Left ventricle myocardium inferior (tissue), 1 donor: ENCODE results near the gene SAV1. TPM values are rescaled to one million over a fixed set of nuclear protein-coding genes. Genes with fewer than 3 reads are reported as not detected.

ENCODE experiments used
- DNase-seq: peaks from one replicate; pipeline ENCODE4 v3.0.0-alpha.2; 2020
- H3K27ac ChIP-seq: fragments of 200-600 bp; replicated peaks from 2 replicates; pipeline ENCODE4 v1.8.0; 2021
- H3K27me3 ChIP-seq: fragments of 200-600 bp; 2 replicates; pipeline ENCODE4 v1.8.0; 2021; ENCODE audit warnings: low read depth
- H3K36me3 ChIP-seq: fragments of 200-600 bp; 2 replicates; pipeline ENCODE4 v1.8.0; 2021
- H3K4me1 ChIP-seq: fragments of 200-600 bp; 2 replicates; pipeline ENCODE4 v1.8.0; 2021
- H3K4me3 ChIP-seq: fragments of 200-600 bp; 2 replicates; pipeline ENCODE4 v1.8.0; 2021; ENCODE audit warnings: mild to moderate bottlenecking, moderate library complexity
- H3K9me3 ChIP-seq: fragments of 200-600 bp; replicated peaks from 2 replicates; pipeline ENCODE4 v1.8.0; 2021
- intact Hi-C: fragments of 100-400 bp; cut with micrococcal nuclease; formaldehyde crosslinking; loops from one replicate; pipeline ENCODE4 v1.11.0; 2022
- total RNA-seq: library from RNA; stranded (reverse); fragmentation: NEBNext Ultra II Directional; extraction: Animal tissue kit (Norgen Biotek cat#: 25700); gene quantifications from one replicate; pipeline ENCODE4 v1.2.1, GENCODE V29; 2021
- TF ChIP-seq, protein P1 (sequence below): fragments of 200-600 bp; IDR thresholded peaks from 2 replicates; pipeline ENCODE4 v1.8.0; 2021; ENCODE audit warnings: antibody characterized with exemption, mild to moderate bottlenecking, borderline replicate concordance
- donor health status: DM: no; HTN: yes; CAD: no; lungs with severe emphysema.

Gene SAV1
- total RNA-seq, 1 donor from 2014 or later, result 29.5 TPM

DNA sequence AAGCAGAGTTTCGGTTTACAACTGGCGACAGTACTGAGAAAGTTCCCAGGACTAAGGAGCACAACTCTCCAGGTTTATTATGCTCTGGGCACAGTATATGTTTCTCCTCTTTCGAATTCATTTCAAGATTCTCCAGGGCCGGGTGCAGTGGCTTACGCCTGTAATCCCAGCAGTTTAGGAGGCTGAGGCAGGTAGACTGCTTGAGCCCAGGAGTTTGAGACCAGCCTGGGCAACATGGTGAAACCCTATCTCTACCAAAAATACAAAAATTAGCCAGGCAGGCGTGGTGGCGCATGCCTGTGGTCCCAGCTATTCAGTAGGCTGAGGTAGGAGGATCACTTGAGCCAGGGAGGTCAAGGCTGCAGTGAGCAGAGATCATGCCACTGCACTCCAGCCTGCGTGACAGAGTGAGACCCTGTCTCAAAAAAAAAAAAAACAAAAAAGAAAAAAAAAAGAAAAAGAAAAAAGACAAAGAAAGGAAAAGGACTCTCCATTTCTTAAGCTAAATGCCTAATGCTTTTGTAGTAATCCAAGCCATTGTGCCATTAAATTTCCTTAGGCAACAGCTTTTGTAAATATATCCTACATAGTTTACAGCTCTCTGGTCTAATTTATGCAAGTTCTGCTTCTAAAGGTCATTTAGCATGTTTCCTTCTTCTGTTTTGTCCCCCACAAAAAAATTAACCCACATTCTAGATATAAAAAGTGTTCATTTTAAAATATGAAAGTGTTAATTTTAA, 73.4 kb downstream of the SAV1 start:
- Histone ChIP-seq H3K36me3 (no peaks in the 10 kb centered on the region), H3K4me3 (no peak overlapping the region), H3K27ac (no peak overlapping the region), H3K27me3 (no peaks in the 10 kb centered on the region), H3K9me3 (no peaks in the 10 kb centered on the region), H3K4me1 (no peaks in the 10 kb centered on the region)
- no peak for DNase-seq
- intact Hi-C loops, result no loop called here
- TF ChIP-seq, protein P1, sequence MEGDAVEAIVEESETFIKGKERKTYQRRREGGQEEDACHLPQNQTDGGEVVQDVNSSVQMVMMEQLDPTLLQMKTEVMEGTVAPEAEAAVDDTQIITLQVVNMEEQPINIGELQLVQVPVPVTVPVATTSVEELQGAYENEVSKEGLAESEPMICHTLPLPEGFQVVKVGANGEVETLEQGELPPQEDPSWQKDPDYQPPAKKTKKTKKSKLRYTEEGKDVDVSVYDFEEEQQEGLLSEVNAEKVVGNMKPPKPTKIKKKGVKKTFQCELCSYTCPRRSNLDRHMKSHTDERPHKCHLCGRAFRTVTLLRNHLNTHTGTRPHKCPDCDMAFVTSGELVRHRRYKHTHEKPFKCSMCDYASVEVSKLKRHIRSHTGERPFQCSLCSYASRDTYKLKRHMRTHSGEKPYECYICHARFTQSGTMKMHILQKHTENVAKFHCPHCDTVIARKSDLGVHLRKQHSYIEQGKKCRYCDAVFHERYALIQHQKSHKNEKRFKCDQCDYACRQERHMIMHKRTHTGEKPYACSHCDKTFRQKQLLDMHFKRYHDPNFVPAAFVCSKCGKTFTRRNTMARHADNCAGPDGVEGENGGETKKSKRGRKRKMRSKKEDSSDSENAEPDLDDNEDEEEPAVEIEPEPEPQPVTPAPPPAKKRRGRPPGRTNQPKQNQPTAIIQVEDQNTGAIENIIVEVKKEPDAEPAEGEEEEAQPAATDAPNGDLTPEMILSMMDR, result no peak

DNA sequence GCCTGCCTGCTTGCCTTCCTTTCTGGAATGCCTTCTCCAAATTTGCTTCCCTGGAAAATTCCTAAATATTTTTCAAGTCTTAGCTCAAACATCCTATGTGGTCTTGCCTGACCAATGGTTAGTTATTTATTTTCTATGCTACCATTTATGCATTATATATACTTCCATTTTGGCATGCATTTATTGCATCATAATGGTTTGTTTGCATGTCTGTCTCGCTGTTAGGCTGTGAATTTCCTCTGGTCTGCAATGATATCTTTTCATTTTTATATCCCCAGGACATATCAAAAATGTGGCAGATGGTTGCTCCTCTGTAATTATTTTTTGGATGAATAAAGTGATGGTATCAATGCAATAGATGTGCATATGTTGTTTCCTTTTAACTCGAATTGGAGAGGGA, 77.6 kb downstream of the SAV1 start:
- Histone ChIP-seq H3K27ac (no peak overlapping the region), H3K36me3 (no peaks in the 10 kb centered on the region), H3K9me3 (no peaks in the 10 kb centered on the region), H3K4me1 (no peaks in the 10 kb centered on the region), H3K4me3 (no peak overlapping the region), H3K27me3 (no peaks in the 10 kb centered on the region)
- no peak for DNase-seq
- TF ChIP-seq, protein P1, result no peak
- intact Hi-C loops, result no loop called here

Other genes with a start within 250 kb of the SAV1 start
- 12.3 TPM for gene MAP4K5, start 135.7 kb downstream of the SAV1 start, total RNA-seq
- gene ATL1, start 108.2 kb downstream of the SAV1 start, total RNA-seq, result 1.6 TPM
- gene NIN, start 162.9 kb upstream of the SAV1 start, total RNA-seq, result 27.4 TPM
- not detected for gene ABHD12B, start 203.7 kb upstream of the SAV1 start, total RNA-seq